GM19463 (cell line): ENCODE data around the gene YWHAQ.

Experiments used
- ATAC-seq: cut with Tn5 transposase; IDR thresholded peaks from one replicate; pipeline ENCODE4 v1.9.1; 2021; ENCODE audit warnings: mild to moderate bottlenecking, moderate library complexity; ENCODE audit not compliant: unreplicated experiment

YWHAQ gene

DNA sequence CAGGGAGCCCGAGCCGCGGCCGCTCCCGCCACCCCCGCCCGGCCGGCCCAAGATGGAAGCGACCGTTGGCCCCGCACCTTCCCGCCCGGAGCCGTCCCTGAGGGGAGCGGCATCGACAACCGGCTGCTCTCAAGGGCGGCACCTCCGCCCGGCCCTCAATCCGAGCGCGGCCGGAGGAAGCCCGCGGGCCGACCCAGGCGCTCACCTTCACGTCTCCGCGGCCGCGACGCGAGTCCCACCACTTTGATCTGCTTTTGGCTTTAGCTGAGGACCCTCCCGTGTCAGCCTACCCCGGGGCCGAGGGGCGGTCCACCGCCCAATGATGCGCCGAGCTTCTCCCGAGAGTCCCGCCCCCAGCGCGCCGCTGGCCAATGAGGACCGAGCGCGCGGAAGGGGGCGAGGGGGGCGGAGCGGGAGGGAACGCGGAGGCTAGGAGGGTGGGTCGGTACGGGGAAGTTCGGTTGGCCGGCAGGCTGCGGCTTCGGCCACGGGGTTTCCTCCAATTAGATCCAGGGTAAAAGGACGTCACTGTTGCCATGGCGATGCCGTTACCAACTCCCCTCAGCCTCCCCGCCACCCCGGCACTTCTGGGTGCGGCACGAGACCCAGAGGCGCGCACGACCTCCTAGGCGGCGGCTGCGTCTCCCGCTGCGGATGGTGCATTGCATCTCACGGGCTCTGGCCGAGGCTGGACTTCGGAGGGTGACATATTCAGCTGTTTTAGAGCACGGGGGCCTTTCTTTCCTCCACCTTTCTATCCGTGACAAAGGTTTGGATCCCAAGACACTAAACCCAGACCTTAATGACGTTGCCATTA, at the start of gene YWHAQ:
Gene YWHAQ, minus strand, starts transcription at position 262 of the 817 bp plus-strand sequence. CDS start 545 bp downstream, outside the sequence.
- peak; percentile 91 for ATAC-seq

DNA sequence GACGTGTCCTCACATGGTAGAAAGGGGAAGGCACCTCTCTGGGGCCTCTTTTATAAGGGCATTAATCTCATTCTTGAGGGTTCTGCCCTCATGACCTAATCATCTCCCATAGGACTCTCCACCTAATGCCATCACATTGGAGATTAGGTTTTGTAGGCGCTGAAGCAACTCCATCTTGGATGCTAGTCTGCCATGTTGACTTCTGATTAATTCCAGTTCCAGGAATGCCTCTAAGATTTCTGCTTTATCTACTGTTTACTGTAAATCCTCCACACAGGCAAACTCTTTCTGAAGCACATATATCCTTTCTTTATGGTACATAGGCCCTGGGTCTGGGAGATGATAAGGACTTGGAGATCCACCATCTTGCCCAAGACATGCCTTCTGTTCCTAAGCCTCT, 49.3 kb upstream of the YWHAQ start:
- ATAC-seq, result no peak

DNA sequence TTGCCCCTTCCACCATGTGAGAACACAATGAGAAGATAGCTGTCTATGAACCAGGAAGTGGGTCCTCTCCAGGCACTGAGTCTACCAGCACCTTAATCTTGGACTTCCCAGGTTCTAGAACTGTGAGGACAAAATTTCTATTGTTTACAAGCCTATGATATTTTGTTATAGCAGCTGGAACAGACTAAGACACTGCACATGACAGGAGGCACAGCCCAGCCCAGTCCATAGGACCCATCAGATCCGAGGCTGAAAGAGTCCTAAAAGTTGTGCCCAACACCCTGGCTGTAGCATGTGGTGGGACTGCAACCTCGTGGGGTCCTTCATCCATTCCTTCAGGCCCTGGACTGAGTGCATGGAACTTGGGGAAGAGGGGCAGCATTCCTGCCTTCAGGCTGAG, 48.4 kb upstream of the YWHAQ start:
- ATAC-seq, result no peak

DNA sequence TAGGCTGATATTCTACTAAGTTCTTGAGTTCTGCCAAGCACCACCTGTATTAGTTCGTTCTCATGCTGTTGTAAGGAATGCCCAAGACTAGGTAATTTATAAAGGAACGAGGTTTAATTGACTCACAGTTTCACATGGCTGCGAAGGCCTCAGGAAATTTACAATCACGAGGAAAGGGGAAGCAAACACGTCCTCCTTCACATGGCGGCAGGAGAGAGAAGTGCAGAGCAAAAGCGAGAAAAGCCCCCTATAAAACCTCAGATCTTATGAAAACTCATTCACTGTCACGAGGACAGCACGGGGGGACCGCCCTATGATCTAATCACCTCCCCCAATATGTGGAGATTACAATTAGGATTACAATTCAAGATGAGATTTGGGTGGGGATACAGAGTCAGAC, 47.7 kb upstream of the YWHAQ start:
- no peak for ATAC-seq

DNA sequence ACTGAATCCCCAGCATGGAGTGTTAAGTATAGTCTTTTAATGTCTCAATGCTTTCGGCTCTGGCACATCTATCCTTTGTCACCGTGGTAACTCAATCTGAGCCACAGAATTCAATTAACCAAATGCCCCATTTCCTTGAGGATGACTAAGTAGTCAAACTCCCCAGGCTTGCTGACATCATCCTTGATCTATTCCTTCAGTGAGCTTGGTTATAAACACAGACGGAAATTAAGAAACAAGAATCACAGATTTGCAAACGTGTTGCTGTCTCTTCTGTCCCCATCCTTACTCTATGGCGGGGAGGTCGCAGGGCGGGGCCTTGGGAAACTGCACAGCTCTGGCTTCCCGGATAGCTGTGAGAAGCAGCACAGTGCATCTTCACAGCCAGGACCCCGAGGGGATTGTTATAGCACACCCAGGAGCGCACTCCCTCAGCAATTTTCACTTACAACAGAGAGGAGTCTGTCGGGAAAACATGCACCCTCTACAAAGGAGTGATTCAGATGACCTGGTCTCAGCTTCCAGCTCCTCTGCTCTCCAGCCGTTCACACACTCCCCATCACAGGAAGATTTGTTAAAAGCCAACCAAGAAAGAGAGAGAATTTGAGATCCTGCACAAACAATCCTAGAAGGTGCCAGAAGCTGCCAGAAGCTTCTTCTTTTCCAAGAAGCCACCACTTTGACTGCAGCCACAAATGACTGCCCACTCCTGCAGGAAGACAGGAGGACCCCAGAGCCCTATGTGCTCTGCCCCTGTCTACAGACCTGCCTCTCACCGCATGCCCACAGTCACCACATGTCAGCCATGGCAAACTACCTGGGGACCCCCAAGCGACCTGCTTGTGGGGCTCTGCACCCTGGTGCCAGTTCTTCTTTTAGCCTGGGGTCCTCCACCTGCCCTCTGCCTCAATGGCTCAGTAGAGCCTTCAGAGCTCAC, 44.9 kb upstream of the YWHAQ start:
- ATAC-seq, result no peak

DNA sequence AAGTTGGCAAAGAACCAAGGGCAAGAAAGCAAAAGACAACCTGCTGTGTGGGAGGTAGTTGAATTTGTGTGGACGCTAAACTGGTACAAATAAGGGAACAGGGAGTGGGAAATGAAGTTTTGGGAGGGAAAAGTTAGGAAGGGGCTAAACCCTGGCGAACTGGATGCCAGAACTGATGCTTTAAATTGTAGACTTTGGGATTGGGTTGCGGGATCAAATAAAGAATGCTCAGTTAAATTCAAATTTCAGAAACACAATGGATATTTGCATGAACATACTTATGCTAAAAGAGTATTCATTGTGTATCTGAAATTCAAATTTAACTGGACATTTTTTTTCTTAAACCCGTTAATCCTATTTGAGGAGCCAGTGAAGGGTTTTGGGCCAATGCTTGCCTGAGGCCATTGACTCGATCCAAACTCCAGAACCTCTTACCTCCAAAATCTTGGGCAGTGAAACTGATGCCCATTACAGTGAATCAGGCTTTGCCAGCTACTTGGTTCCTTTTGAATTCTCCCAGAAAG, 44.2 kb upstream of the YWHAQ start:
- no peak for ATAC-seq

DNA sequence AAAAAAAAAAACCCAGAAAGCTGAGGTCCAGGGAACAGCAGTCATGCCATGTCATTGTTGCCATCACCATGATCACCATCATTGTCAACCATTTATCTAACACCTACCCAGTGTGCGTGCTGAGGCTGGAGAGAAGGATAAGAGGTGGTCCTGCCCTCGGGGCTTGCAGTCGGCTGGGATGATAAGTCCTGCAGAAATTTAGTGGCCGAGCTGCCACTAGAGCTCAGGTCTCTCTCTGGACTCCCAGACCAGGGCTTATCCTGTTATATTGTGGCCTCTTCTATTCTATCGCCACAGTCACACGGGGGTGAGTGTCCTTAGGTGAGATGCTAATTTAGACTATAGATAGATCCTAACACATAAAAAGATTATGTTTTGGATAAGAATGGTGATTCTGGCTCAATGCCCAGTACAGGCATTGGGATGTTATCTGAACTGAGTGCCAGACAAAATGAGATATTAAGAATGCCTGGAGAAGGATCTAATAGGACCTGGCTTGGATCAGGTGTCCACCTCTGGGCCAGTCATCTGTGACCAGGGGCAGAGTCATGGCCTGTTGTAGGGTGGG, 43.2 kb upstream of the YWHAQ start:
- no peak for ATAC-seq

DNA sequence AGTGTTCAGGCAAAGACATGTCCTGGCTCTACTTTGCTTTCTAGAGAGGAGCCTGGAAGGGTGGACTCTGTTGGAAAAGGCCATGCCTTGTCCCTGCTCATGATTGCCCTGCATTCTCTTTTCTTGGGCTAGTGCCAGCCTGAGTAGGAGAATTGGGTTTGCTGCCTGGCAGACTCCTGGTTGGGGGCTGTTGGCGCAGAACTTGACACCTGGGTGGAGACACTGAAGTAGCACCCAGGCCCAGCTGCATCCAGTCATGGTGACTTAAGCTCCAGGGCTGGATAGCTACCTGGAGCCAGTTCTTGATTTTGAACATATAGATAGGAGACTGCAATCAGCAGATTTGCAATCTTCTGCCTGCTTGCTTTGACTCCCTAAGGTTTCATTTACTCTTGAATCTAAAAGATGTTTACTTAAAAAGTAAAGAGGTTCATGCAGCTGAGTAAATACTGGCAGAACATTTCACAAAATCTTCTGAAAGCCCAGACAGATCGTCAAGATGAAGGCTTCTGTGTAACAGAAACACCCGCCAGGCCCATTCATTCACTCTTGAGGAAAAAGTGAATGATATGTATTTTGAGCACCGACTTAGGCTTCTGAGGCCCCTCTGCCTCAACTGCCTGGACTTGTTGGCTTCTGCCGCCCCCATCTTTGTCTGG, 38.0 kb upstream of the YWHAQ start:
- ATAC-seq, result no peak

DNA sequence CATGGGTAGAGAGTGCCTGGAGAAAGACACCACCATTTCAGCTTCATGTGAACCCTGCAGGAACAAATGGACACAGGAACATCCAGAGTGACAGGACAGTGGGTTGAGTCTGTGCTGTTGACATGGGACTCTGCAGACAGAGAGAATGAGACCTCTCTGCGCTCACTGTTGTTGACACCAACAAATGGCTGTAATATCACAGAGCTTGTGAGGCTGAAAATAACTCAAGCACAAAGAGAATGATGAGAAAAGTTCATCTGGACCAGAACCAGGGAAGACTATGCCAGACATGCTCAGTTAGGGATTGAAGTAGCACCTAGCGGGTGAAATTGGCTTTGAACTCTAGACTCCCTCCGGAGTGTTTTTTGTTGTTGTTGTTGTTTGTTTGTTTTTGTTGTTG, 37.0 kb upstream of the YWHAQ start:
- no peak for ATAC-seq

DNA sequence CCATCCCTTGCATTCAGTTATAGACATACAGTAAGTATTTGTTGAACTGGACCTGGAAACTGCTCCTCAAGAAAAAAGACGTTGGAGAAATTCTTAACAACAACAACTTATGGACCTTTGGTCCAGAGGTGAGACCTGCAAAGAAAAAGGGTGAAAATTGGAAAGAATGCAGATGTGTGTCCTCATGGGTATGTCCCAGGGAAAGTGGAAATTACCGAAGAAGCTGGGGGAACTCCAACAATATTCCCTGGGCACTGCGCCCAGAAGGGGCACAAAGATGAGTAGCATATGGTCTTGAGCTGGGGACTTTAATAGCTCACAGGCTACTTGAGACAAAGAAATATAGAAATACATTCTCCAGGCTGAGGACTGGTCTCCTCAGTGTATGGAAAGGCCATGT, 35.5 kb upstream of the YWHAQ start:
- no peak for ATAC-seq

DNA sequence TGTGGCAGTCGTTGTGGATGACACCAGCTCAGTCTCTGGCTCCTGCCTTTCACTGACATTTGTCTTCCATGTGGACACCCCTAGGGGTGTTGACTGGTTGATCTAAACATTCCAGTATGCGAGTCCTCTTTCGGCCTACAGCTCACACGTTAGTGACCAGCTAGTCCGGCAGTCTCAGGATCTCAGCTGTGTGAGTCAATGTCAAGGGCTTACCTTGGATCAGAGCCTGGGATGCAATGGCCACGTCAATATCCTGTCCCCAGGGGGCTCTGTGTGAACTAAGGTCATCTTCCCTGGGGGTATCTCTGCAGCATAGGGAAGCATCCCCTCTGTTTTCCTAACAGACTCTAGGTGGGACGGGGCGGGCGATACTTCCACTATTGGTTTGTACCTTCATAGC, 35.1 kb upstream of the YWHAQ start:
- ATAC-seq, result no peak

DNA sequence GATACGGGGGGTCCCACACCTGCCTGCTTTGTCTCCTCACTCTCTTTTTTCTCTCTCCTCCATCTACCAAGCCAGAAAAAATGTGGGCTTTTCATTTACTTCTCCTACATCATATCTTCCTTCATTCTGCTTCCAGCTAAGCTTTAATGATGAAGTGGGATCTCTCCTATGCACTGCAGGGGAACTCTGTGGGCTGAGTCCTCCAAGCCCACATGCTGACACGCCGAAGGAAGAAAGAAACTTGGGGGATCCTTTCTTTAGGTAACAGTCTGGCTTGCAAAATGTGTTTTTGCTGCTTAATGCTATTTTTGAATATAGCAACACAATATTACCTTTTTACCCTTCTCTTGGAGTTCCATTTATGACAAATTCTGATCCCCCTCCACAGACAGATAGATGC, 33.6 kb upstream of the YWHAQ start:
- ATAC-seq, result no peak

DNA sequence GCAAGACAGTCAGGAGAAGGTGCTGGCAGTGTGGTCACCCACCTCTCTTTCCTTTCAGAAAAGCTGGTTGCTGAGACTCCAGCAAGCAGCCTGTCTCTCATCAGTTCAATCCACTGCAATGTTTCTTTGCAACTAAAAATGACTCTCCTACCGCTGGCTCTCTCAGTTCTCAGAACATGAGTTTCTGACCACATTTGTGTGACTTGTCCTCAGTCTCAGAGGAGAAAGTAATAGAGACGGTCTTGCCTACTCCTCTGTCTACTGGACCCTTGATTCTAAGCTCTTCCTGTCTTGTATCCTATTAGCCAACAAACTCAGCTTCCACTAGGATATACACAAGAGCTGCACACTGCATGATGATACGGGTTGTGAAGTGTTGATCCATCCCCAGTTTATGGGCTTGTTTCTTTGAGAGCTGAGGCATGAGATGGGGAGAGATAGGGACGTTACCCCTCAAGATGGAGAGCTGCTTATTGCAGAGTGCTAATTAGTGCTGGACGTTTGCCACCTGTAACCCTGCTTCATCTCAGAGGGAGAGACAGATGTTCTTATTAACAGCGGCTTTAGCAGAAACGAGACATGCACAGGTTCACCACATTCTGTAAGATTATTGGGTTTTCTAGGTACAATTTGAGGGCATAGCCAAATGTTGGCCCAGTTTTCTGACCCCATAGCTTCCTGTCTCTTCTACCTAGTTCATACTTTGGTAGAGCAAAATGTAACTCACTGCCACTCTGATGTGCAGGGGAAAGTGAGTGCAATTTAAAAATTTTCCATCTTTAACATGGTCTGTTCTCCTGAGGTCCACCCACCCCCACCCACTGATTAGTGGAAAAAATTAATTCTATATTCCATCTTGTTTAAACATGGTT, 32.4 kb upstream of the YWHAQ start:
- ATAC-seq, result peak; percentile 62

DNA sequence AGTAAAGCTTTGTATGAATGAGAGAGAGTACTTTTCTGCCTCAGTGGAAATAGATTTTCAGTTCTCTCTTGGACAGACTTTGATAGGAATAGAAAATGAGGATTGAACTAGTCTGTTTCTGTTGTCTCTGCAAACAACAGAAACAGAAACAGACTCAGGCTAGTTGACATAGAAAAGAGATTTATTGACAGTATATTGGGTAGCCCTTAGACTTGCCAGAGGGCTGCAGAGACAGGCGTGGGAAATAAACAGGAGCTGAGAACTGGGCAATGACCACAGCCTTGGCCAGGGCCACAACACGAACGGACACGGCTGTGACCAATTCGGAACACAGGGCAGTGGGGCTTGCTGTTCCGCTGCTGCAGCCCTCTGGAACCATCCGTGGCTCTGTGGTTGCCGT, 30.5 kb upstream of the YWHAQ start:
- no peak for ATAC-seq

DNA sequence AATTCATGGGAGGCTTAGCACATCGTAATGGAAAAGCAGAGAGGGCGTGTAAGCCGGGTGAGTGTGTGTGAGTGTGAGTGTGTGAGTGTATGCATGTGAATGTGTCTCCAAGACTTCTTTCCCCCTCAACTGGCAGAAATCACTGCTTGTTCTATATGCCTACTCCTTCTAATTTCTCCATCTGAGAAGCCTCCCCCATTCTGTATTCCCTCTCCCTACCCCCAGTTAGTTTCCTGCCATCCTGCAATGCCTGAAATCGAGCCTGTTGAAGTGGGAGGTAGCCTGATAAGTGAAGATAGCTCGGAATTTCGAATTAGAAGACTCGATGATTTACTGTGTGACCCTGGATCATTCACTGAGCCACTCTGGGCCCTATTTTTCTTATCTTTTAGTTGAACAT, 30.0 kb upstream of the YWHAQ start:
- no peak for ATAC-seq

DNA sequence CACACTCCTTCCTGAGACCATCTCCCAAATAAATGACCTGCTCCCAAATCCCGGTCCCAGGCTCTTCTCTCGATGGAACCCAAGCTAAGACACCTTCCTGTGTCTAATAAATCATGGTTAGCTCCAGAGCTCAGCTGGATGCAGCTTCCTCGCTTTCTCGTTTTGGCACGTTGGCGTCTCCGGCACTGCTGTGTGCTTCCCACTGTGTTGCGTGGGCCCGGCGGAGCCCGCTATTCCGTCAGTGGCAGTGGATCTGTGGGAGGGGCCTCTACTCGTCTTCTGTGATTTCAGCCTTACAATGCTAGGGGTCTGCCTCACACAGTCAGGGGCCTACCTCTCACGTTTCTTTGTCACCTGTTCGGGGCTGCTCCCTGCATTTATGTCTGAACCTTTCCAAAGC, 29.4 kb upstream of the YWHAQ start:
- no peak for ATAC-seq

DNA sequence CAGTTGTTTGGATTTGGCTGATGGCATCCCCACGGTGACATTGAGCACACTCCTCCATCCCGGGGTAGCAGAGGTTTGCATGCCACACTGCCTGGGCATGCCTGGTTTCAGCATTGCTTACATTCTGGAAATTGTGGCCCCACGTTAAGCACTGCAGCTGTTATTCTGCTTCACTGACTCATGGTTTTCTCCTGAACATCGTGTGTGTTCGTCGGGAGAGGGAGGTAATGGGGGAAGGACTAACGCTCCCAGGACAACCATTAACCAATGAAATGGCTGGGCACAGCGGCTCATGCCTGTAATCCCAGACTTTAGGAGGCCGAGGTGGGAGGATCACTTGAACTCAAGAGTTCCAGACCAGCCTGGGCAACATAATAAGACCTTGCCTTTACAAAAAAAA, 28.2 kb upstream of the YWHAQ start:
- ATAC-seq, result no peak

DNA sequence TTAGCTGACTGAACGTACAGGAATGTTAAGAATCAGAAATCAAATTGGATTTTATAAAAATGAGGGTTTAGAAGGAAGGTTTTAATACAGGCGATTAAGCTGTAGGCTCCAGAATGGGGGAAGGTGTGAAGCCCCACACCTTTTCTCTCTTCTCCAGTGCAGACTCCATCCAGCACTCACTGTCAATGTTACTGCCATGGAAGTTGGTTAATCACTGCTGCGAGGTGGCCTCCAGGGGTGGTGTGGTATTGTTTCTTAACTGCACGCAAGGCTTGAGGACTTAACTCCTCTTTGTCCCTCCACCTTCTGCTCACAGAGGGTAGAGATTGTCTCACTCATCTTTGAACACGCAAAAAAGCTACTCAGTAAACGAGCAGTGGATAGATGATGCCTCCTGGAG, 26.9 kb upstream of the YWHAQ start:
- no peak for ATAC-seq

DNA sequence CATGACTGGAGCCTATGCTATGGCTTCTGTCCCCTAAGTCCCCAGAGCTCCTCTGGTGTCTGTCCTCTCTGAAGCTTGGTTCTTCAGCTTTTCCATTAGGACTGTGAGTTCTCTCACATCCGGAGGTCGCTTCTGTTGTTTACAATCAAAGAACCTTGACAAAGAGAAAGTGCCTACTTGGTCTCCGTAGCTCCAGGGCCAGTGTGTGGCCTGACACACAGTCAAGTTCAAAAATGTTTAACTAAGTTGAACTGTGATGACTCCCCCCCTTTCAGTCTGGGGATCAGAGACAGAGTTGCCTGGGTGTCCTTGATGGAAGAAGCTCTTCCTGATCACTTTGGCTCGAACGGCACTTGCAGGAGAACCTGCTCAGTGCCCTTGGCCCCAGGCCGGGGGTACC, 26.3 kb upstream of the YWHAQ start:
- no peak for ATAC-seq

DNA sequence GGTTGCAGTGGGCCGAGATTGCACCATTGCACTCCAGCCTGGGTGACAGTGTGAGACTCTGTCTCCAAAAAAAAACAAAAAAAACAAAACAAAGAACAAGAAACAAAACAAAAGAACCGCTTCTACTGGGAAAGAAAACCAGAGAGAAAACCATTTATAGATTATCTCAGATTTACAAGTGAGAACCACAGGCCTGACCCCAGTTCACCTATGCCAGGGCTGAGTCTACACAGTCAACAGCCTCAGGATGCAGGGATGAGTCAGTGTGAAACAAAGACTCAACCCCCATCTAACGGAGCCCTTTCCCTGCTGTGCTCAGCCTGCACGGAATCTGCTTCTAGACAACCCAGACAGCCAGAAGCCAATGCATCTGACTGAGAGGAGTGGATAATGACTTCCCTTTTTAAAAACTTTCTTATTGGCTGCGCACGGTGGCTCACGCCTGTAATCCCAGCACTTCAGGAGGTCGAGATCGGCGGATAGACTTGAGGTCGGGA, 25.5 kb upstream of the YWHAQ start:
- peak; percentile 80 for ATAC-seq
